Stomach (tissue), 9 donors: ENCODE measurements around the gene SOX5. TPM values are rescaled to one million over a fixed set of nuclear protein-coding genes. Genes with fewer than 3 reads are reported as not detected.

Experiments used
- DNase-seq, 2 donors: peaks; one replicate each; pipeline versions ENCODE4 v3.0.0 to v3.0.0-alpha.2; 2013 to 2019
- H3K27ac ChIP-seq, 5 donors: fragments of 200-600 bp in 4 of 5; sonication (generic) in 4 of 5; one replicate each; pipeline ENCODE4 v1.5.1; 2013 to 2019; ENCODE audit warnings: mild to moderate bottlenecking in 1 of 5, moderate library complexity in 1 of 5
- H3K27me3 ChIP-seq, 3 donors: fragments of 200-600 bp; sonication (generic); one replicate each; pipeline ENCODE4 v1.5.1; 2017 to 2019; ENCODE audit warnings: mixed run types in 1 of 3
- H3K36me3 ChIP-seq, 4 donors: fragments of 200-600 bp; sonication (generic); 1 replicate in 3 of 4; 2 replicates in 1 of 4; pipeline ENCODE4 v1.5.1; 2016 to 2019
- H3K4me1 ChIP-seq, 4 donors: fragments of 200-600 bp; sonication (generic); one replicate each; pipeline ENCODE4 v1.5.1; 2016 to 2019
- H3K4me3 ChIP-seq, 4 donors: fragments of 200-600 bp; sonication (generic) in 3 of 4; one replicate each; pipeline ENCODE4 v1.5.1; 2016 to 2019; ENCODE audit warnings: mild to moderate bottlenecking in 1 of 4
- H3K9me3 ChIP-seq, 4 donors: fragments of 200-600 bp; sonication (generic); one replicate each; pipeline ENCODE4 v1.5.1; 2016 to 2019
- CTCF ChIP-seq, 7 experiments: fragments of 450-650 bp in 4 of 7; fragments of 200-600 bp in 3 of 7; sonication (generic) in 3 of 7; IDR thresholded peaks; one replicate each; pipeline ENCODE4 v1.5.1; 2016 to 2019; ENCODE audit warnings: antibody characterized with exemption in 7 of 7, control low read depth in 2 of 7, mild to moderate bottlenecking in 1 of 7
- EP300 ChIP-seq: sonication (generic); formaldehyde crosslinking; IDR thresholded peaks from one replicate; pipeline ENCODE4 v1.6.1; 2017; ENCODE audit warnings: antibody characterized with exemption
- POLR2A ChIP-seq, 4 donors: fragments of 450-650 bp; IDR thresholded peaks; one replicate each; pipeline ENCODE4 v1.6.1; 2016; ENCODE audit warnings: antibody characterized with exemption in 4 of 4, control low read depth in 2 of 4, mild to moderate bottlenecking in 1 of 4, moderate library complexity in 1 of 4
- POLR2AphosphoS5 ChIP-seq, 3 donors: sonication (generic); formaldehyde crosslinking; IDR thresholded peaks; one replicate each; pipeline ENCODE4 v1.6.1; 2016; ENCODE audit warnings: antibody characterized with exemption in 3 of 3
- WGBS, 5 donors: extraction: QIAGEN DNeasy Blood & Tissue Kit in 3 of 5; methylation state at CpG; one replicate each; pipeline versions ENCODE4 v1.1.5 to v1.1.7; 2013 to 2018; 5-methylcytosine and 5-hydroxymethylcytosine counted together
- intact Hi-C: fragments of 100-400 bp; cut with DNase I; formaldehyde crosslinking; loops from one replicate; pipeline ENCODE4 v1.15.1; 2023; ENCODE audit warnings: low total_unique reads
- polyA plus RNA-seq, 3 donors: library from polyadenylated mRNA; stranded (reverse); fragments of 200-250 nt; gene quantifications; one replicate each; pipeline ENCODE4 v1.2.3, GENCODE V29; 2013
- total RNA-seq, 5 donors: library from RNA; depleted of rRNA; stranded (reverse); fragments of >200 nt; gene quantifications; one replicate each; pipeline versions ENCODE4 v1.1.0 to v1.2.3, GENCODE V29; 2014 to 2016
- donor health status: healthy with polysubstance abuse.
- donor health status: Bipolar disorder and iron deficiency.
- donor health status: healthy.

The SOX5 gene
- total and polyA plus RNA-seq, 8 donors, result 0.85 to 57.2 (median 4.6) TPM

- TF ChIP-seq EP300 (no peak), CTCF (IDR thresholded peaks at IDR 0.05) (no peak), POLR2AphosphoS5 (IDR thresholded peaks at IDR 0.05) (no peak), POLR2A (IDR thresholded peaks at IDR 0.05) (no peak)
- no peaks in the 10 kb centered on the region for H3K36me3 ChIP-seq
- intact Hi-C loops, result no loop called here
- peak in 1 of 2 donors; percentile 39 for DNase-seq
- no peaks in the 10 kb centered on the region for H3K9me3 ChIP-seq
- H3K27ac ChIP-seq, result no peak overlapping the region
- no peaks in the 10 kb centered on the region for H3K27me3 ChIP-seq
- WGBS, 5 donors, result 33 to 50% (median 43%) methylated on average over 4 of the region's 4 CpGs
- H3K4me1 ChIP-seq, result no peaks in the 10 kb centered on the region
- no peak overlapping the region for H3K4me3 ChIP-seq
These were observed 308.7 kb downstream of the SOX5 start for GRCh38 chr12:23640754-23641153.

GRCh38 chr12:23634344-23634743 lies 315.1 kb downstream of the SOX5 start:
- no peaks in the 10 kb centered on the region for H3K27me3 ChIP-seq
- DNase-seq, result no peak
- no peak overlapping the region for H3K4me3 ChIP-seq
- intact Hi-C loops, result no loop called here
- no peaks in the 10 kb centered on the region for H3K4me1 ChIP-seq
- no peaks in the 10 kb centered on the region for H3K36me3 ChIP-seq
- no peaks in the 10 kb centered on the region for H3K9me3 ChIP-seq
- TF ChIP-seq CTCF (IDR thresholded peaks at IDR 0.05), result no peak
- TF ChIP-seq POLR2A (IDR thresholded peaks at IDR 0.05), result no peak
- no peak for TF ChIP-seq POLR2AphosphoS5 (IDR thresholded peaks at IDR 0.05)
- TF ChIP-seq EP300, result no peak
- WGBS, 5 donors, result 89 to 97% (median 95%) methylated on average over 2 of the region's 2 CpGs
- no peak overlapping the region for H3K27ac ChIP-seq

- intact Hi-C loops, result no loop called here
- no peaks in the 10 kb centered on the region for H3K4me1 ChIP-seq
- WGBS, 5 donors, result 71 to 82% (median 77%) methylated on average over 4 of the region's 4 CpGs
- DNase-seq, result no peak
- no peaks in the 10 kb centered on the region for H3K9me3 ChIP-seq
- no peaks in the 10 kb centered on the region for H3K36me3 ChIP-seq
- no peak overlapping the region for H3K27ac ChIP-seq
- H3K27me3 ChIP-seq, result no peaks in the 10 kb centered on the region
- no peak for TF ChIP-seq CTCF (IDR thresholded peaks at IDR 0.05)
- TF ChIP-seq EP300, result no peak
- TF ChIP-seq POLR2AphosphoS5 (IDR thresholded peaks at IDR 0.05), result no peak
- TF ChIP-seq POLR2A (IDR thresholded peaks at IDR 0.05), result no peak
- H3K4me3 ChIP-seq, result no peak overlapping the region
These were observed 317.6 kb downstream of the SOX5 start for GRCh38 chr12:23631786-23632377.

GRCh38 chr12:23630524-23630923 lies 318.9 kb downstream of the SOX5 start:
- H3K4me3 ChIP-seq, result no peak overlapping the region
- no peaks in the 10 kb centered on the region for H3K9me3 ChIP-seq
- no peaks in the 10 kb centered on the region for H3K27me3 ChIP-seq
- H3K4me1 ChIP-seq, result no peaks in the 10 kb centered on the region
- no peak for DNase-seq
- no peaks in the 10 kb centered on the region for H3K36me3 ChIP-seq
- no peak for TF ChIP-seq POLR2A (IDR thresholded peaks at IDR 0.05)
- TF ChIP-seq POLR2AphosphoS5 (IDR thresholded peaks at IDR 0.05), result no peak
- TF ChIP-seq EP300, result no peak
- TF ChIP-seq CTCF (IDR thresholded peaks at IDR 0.05), result no peak
- H3K27ac ChIP-seq, result no peak overlapping the region
- intact Hi-C loops, result no loop called here
